ENCODE data around the gene CEP162.

DNA sequence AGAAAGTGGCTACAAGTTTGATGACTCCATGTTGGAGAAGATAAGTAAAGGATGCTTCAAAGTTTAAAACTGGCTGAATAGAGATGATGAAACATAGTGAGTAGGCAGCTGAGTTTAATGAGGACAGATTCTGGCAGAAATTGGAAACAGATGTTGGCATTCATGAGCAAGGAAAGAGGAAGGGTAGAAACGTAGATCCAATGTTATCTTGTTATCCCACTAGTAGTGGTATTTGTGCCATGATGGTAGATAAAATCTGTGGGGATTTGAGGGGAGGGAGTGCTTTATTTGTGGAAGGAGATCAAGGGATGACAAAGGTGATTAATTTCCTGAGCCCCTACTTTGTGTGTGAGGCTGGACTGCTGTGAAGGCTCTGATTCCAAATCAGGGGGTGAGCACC, 124.4 kb downstream of the CEP162 start:
- TF ChIP-seq, protein P1, sequence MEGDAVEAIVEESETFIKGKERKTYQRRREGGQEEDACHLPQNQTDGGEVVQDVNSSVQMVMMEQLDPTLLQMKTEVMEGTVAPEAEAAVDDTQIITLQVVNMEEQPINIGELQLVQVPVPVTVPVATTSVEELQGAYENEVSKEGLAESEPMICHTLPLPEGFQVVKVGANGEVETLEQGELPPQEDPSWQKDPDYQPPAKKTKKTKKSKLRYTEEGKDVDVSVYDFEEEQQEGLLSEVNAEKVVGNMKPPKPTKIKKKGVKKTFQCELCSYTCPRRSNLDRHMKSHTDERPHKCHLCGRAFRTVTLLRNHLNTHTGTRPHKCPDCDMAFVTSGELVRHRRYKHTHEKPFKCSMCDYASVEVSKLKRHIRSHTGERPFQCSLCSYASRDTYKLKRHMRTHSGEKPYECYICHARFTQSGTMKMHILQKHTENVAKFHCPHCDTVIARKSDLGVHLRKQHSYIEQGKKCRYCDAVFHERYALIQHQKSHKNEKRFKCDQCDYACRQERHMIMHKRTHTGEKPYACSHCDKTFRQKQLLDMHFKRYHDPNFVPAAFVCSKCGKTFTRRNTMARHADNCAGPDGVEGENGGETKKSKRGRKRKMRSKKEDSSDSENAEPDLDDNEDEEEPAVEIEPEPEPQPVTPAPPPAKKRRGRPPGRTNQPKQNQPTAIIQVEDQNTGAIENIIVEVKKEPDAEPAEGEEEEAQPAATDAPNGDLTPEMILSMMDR (IDR thresholded peaks at IDR 0.05), result no peak
- TF ChIP-seq ZFX (IDR thresholded peaks at IDR 0.05; ENCODE audit: borderline replicate concordance), result no peak

Measured in 22Rv1 (cell line).